ENCODE data around the gene MAK.
"Not testable (repeated sequence)": the region's sequence is repeated elsewhere in the genome, so short reads cannot be mapped to it uniquely, and the experiment has no call there.

Gene MAK

DNA sequence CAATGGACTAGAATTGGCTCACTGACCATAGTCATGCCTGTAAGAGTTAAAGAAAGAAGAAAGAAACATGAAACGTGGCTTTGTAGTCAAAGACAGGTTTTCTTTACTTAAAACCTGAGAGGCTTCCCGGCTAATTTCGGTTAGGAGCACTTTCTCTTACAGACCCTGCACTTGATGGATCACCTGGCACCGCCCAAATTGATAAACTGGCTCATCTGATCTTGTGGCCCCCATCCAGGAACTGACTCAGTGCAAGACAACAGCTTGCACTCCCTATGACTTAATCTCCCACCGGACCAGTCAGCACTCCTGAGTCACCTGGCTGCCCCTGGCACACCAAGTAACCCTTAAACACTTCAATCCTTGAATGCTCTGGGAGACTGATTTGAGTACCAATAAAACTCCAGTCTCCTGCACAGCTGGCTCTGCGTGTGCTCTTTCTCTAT is 78.4 kb downstream of the MAK start:
- FAIRE-seq: no peak
- no peak for DNase-seq (ENCODE audit: insufficient read length)
- TF ChIP-seq POLR2AphosphoS5 (IDR thresholded peaks at IDR 0.05; ENCODE audit: low read depth, low read length) (no peak), TAF1 (IDR thresholded peaks at IDR 0.05; ENCODE audit: borderline replicate concordance, low read depth, low read length) (no peak), POLR2A (IDR thresholded peaks at IDR 0.05; ENCODE audit: low read depth, low read length) (no peak)

GRCh38 chr6:10759312-10759839 is 79.0 kb downstream of the MAK start:
- TF ChIP-seq POLR2AphosphoS5 (IDR thresholded peaks at IDR 0.05; ENCODE audit: low read depth, low read length) (no peak), POLR2A (IDR thresholded peaks at IDR 0.05; ENCODE audit: low read depth, low read length) (no peak), TAF1 (IDR thresholded peaks at IDR 0.05; ENCODE audit: borderline replicate concordance, low read depth, low read length) (no peak)
- DNase-seq (ENCODE audit: insufficient read length) (no peak), FAIRE-seq (no peak)

GRCh38 chr6:10756085-10756484 is 82.3 kb downstream of the MAK start:
- TF ChIP-seq POLR2A (IDR thresholded peaks at IDR 0.05; ENCODE audit: low read depth, low read length) (no peak), TAF1 (IDR thresholded peaks at IDR 0.05; ENCODE audit: borderline replicate concordance, low read depth, low read length) (no peak), POLR2AphosphoS5 (IDR thresholded peaks at IDR 0.05; ENCODE audit: low read depth, low read length) (no peak)
- DNase-seq (ENCODE audit: insufficient read length) (no peak), FAIRE-seq (no peak)

- FAIRE-seq; DNase-seq (ENCODE audit: insufficient read length): not testable (repeated sequence)
These were observed 86.6 kb downstream of the MAK start for GRCh38 chr6:10751757-10752156.

GRCh38 chr6:10750568-10750967 is 87.8 kb downstream of the MAK start:
- not testable (repeated sequence) for FAIRE-seq; DNase-seq (ENCODE audit: insufficient read length)

GRCh38 chr6:10749734-10750133 is 88.6 kb downstream of the MAK start:
- FAIRE-seq (no peak), DNase-seq (ENCODE audit: insufficient read length) (no peak)
- TF ChIP-seq POLR2A (IDR thresholded peaks at IDR 0.05; ENCODE audit: low read depth, low read length): no peak
- TF ChIP-seq TAF1 (IDR thresholded peaks at IDR 0.05; ENCODE audit: borderline replicate concordance, low read depth, low read length): no peak
- no peak for TF ChIP-seq POLR2AphosphoS5 (IDR thresholded peaks at IDR 0.05; ENCODE audit: low read depth, low read length)

GRCh38 chr6:10747251-10747972 is 90.9 kb downstream of the MAK start, which contains the start of gene TMEM14B:
TMEM14B (plus strand) TSS chr6:10747805; CDS start chr6:10749246, 1,441 bp downstream.
- FAIRE-seq (peak; percentile 98), DNase-seq (ENCODE audit: insufficient read length) (peak; percentile 95)
- TF ChIP-seq TAF1 (IDR thresholded peaks at IDR 0.05; ENCODE audit: borderline replicate concordance, low read depth, low read length) (peak; percentile 88), POLR2AphosphoS5 (IDR thresholded peaks at IDR 0.05; ENCODE audit: low read depth, low read length) (peak; percentile 90), POLR2A (IDR thresholded peaks at IDR 0.05; ENCODE audit: low read depth, low read length) (peak; percentile 92)

DNA sequence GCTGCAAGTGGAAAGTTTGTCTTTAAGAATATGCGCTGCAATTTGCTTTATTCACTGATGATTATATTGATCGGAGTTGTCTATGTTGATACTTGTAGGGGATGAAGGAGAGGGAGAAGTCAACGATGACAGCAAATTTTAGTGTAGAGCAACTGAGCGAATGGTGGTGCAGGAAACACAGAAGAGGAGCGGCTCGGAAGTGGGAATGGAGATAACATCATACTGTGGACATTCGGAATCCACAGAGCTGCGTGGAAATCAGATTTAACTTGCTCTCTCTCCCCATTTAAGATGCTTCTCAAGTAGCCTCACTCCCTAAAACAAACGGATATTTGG is 91.5 kb downstream of the MAK start:
- DNase-seq (ENCODE audit: insufficient read length) (no peak), FAIRE-seq (no peak)
- TF ChIP-seq POLR2AphosphoS5 (IDR thresholded peaks at IDR 0.05; ENCODE audit: low read depth, low read length) (no peak), TAF1 (IDR thresholded peaks at IDR 0.05; ENCODE audit: borderline replicate concordance, low read depth, low read length) (no peak), POLR2A (IDR thresholded peaks at IDR 0.05; ENCODE audit: low read depth, low read length) (no peak)

GRCh38 chr6:10745116-10745515 is 93.2 kb downstream of the MAK start:
- DNase-seq (ENCODE audit: insufficient read length) (no peak), FAIRE-seq (no peak)
- TF ChIP-seq POLR2AphosphoS5 (IDR thresholded peaks at IDR 0.05; ENCODE audit: low read depth, low read length): no peak
- TF ChIP-seq POLR2A (IDR thresholded peaks at IDR 0.05; ENCODE audit: low read depth, low read length): no peak
- no peak for TF ChIP-seq TAF1 (IDR thresholded peaks at IDR 0.05; ENCODE audit: borderline replicate concordance, low read depth, low read length)

DNA sequence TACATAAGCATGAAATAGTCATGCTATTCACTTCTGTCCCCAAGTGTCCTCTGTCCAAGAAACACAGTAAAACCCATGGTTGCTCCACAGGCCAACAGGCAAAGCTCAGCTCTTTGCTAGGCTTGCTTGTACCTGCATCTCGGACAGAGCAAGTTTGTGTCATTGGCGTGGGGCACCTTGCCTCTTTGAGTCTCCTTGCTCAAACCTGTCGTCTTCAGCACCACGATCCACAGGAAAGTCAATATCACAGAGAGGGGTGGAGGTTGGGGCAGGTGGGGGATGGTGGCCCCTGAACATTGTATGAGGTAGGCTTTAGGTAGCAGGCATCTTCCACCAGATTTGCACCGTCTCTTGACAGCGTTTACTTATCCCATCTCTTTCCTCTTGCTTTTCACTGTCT is 94.8 kb downstream of the MAK start:
- no peak for TF ChIP-seq TAF1 (IDR thresholded peaks at IDR 0.05; ENCODE audit: borderline replicate concordance, low read depth, low read length)
- DNase-seq (ENCODE audit: insufficient read length) (no peak), FAIRE-seq (no peak)

- TF ChIP-seq TAF1 (IDR thresholded peaks at IDR 0.05; ENCODE audit: borderline replicate concordance, low read depth, low read length) (no peak), POLR2A (IDR thresholded peaks at IDR 0.05; ENCODE audit: low read depth, low read length) (no peak), POLR2AphosphoS5 (IDR thresholded peaks at IDR 0.05; ENCODE audit: low read depth, low read length) (no peak)
- DNase-seq (ENCODE audit: insufficient read length) (no peak), FAIRE-seq (no peak)
These were observed 96.1 kb downstream of the MAK start for GRCh38 chr6:10742251-10742650.

DNA sequence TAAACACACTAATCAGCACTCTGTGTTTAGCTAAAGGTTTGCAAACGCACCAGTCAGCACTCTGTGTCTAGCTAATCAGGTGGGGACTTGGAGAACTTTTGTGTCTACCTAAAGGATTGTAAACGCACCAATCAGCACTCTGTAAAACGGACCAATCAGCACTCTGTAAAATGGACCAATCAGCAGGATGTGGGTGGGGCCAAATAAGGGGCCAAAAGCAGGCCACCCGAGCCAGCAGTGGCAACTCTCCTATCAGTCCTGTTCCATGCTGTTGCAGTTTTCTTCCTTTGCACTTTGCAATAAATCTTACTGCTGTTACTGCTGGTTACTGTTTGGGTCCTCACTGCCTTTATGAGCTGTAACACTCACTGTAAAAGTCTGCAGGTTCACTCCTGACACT is 96.7 kb downstream of the MAK start:
- not testable (repeated sequence) for DNase-seq (ENCODE audit: insufficient read length); FAIRE-seq

GRCh38 chr6:10740061-10740460 is 98.3 kb downstream of the MAK start:
- TF ChIP-seq POLR2A (IDR thresholded peaks at IDR 0.05; ENCODE audit: low read depth, low read length) (no peak), TAF1 (IDR thresholded peaks at IDR 0.05; ENCODE audit: borderline replicate concordance, low read depth, low read length) (no peak), POLR2AphosphoS5 (IDR thresholded peaks at IDR 0.05; ENCODE audit: low read depth, low read length) (no peak)
- FAIRE-seq (no peak), DNase-seq (ENCODE audit: insufficient read length) (no peak)
